HEK293 (cell line): ENCODE results near the gene VILL.

Source experiments
- CTCF ChIA-PET: fragments of 350-600 bp; formaldehyde crosslinking; extraction: SDS; loops from one replicate; lab custom pipeline; 2021; ENCODE audit warnings: antibody characterized with exemption; lab: Yijun Ruan, JAX
- POLR2A ChIA-PET: fragments of 300-600 bp; formaldehyde crosslinking; extraction: SDS; loops from one replicate; lab custom pipeline; 2020; ENCODE audit warnings: antibody characterized with exemption, inconsistent platforms; lab: Yijun Ruan, JAX
- H3K27ac ChIP-seq: fragments of 200-500 bp; sonication (Bioruptor generic); 2 replicates; pipeline ENCODE4 v1.5.1; 2014; ENCODE audit warnings: low read depth, low read length, control low read depth, inconsistent platforms; ENCODE audit errors: extremely low read depth
- H3K36me3 ChIP-seq, 2 experiments: fragments of 200-500 bp in 1 of 2; sonication (Bioruptor generic) in 1 of 2; 1 replicate in 1 of 2; 2 replicates in 1 of 2; pipeline ENCODE4 v1.5.1; 2014 to 2017; ENCODE audit warnings: inconsistent platforms in 2 of 2, low read length in 2 of 2; ENCODE audit not compliant: control insufficient read depth in 2 of 2, insufficient read depth in 1 of 2
- H3K4me1 ChIP-seq: fragments of 200-500 bp; sonication (Bioruptor generic); 2 replicates; pipeline ENCODE4 v1.5.1; 2014; ENCODE audit warnings: mild to moderate bottlenecking, low read length, inconsistent platforms; ENCODE audit not compliant: control insufficient read depth, insufficient read depth
- H3K4me3 ChIP-seq: 2 replicates; pipeline ENCODE4 v1.5.1; 2011; ENCODE audit warnings: low read depth, mild to moderate bottlenecking, control low read depth, low read length, moderate library complexity
- H3K9me3 ChIP-seq: fragments of 200-500 bp; sonication (Bioruptor generic); 2 replicates; pipeline ENCODE4 v1.5.1; 2014; ENCODE audit warnings: low read depth, low read length, inconsistent platforms; ENCODE audit not compliant: control insufficient read depth, insufficient read depth
- GLIS2 ChIP-seq: fragments of 450-650 bp; formaldehyde crosslinking; IDR thresholded peaks from 2 replicates; pipeline ENCODE4 v1.5.1; 2016; ENCODE audit warnings: missing biosample characterization, missing genetic modification characterization
- KLF16 ChIP-seq: fragments of 450-650 bp; formaldehyde crosslinking; IDR thresholded peaks from 2 replicates; pipeline ENCODE4 v1.5.1; 2017; ENCODE audit warnings: missing biosample characterization, missing genetic modification characterization
- MZF1 ChIP-seq: fragments of 450-650 bp; formaldehyde crosslinking; IDR thresholded peaks from 2 replicates; pipeline ENCODE4 v1.5.1; 2017; ENCODE audit warnings: missing biosample characterization, missing genetic modification characterization, borderline replicate concordance
- SETDB1 ChIP-seq: IDR thresholded peaks from one replicate; pipeline ENCODE4 v1.6.1; 2017; ENCODE audit warnings: mild to moderate bottlenecking, low read length, moderate library complexity, mixed read lengths; ENCODE audit not compliant: insufficient read length
- SP3 ChIP-seq: fragments of 450-650 bp; formaldehyde crosslinking; IDR thresholded peaks from 2 replicates; pipeline ENCODE4 v1.5.1; 2016; ENCODE audit warnings: missing biosample characterization, missing genetic modification characterization
- WT1 ChIP-seq: fragments of 450-650 bp; formaldehyde crosslinking; IDR thresholded peaks from 2 replicates; pipeline ENCODE4 v1.5.1; 2016; ENCODE audit warnings: missing biosample characterization, missing genetic modification characterization
- ZFP69B ChIP-seq: fragments of 450-650 bp; formaldehyde crosslinking; IDR thresholded peaks from 2 replicates; pipeline ENCODE4 v1.5.1; 2016; ENCODE audit warnings: missing biosample characterization, missing genetic modification characterization
- ZNF112 ChIP-seq: fragments of 450-650 bp; formaldehyde crosslinking; IDR thresholded peaks from 2 replicates; pipeline ENCODE4 v1.5.0; 2017; ENCODE audit warnings: missing biosample characterization, missing genetic modification characterization
- ZNF133 ChIP-seq: fragments of 450-650 bp; formaldehyde crosslinking; IDR thresholded peaks from 2 replicates; pipeline ENCODE4 v1.5.1; 2016; ENCODE audit warnings: missing biosample characterization, missing genetic modification characterization
- ZNF16 ChIP-seq: fragments of 450-650 bp; formaldehyde crosslinking; IDR thresholded peaks from 2 replicates; pipeline ENCODE4 v1.5.1; 2016; ENCODE audit warnings: low read depth, missing biosample characterization, missing genetic modification characterization
- ZNF169 ChIP-seq: fragments of 450-650 bp; formaldehyde crosslinking; IDR thresholded peaks from 2 replicates; pipeline ENCODE4 v1.5.1; 2016; ENCODE audit warnings: missing biosample characterization, missing genetic modification characterization
- ZNF2 ChIP-seq: fragments of 450-650 bp; formaldehyde crosslinking; IDR thresholded peaks from 2 replicates; pipeline ENCODE4 v1.5.1; 2016; ENCODE audit warnings: missing biosample characterization, missing genetic modification characterization
- ZNF274 ChIP-seq, 2 experiments: fragments of 200-500 bp in 1 of 2; fragments of 450-650 bp in 1 of 2; sonication (Bioruptor generic) in 1 of 2; formaldehyde crosslinking in 1 of 2; IDR thresholded peaks; 2 replicates each; pipeline versions ENCODE4 v1.5.1 to v1.6.1; 2014 to 2016; ENCODE audit warnings: borderline replicate concordance in 1 of 2, inconsistent platforms in 1 of 2, low read length in 1 of 2, missing biosample characterization in 1 of 2, missing genetic modification characterization in 1 of 2
- ZNF48 ChIP-seq: fragments of 450-650 bp; formaldehyde crosslinking; IDR thresholded peaks from 2 replicates; pipeline ENCODE4 v1.5.1; 2016; ENCODE audit warnings: missing biosample characterization, missing genetic modification characterization
- ZNF510 ChIP-seq: fragments of 450-650 bp; formaldehyde crosslinking; IDR thresholded peaks from 2 replicates; pipeline ENCODE4 v1.5.1; 2018; ENCODE audit warnings: mild to moderate bottlenecking, missing genetic modification characterization, missing biosample characterization; ENCODE audit not compliant: insufficient replicate concordance
- ZNF660 ChIP-seq: fragments of 450-650 bp; IDR thresholded peaks from 2 replicates; pipeline ENCODE4 v1.5.1; 2018; ENCODE audit warnings: missing biosample characterization, mild to moderate bottlenecking, missing genetic modification characterization
- ZNF701 ChIP-seq: fragments of 450-650 bp; formaldehyde crosslinking; IDR thresholded peaks from 2 replicates; pipeline ENCODE4 v1.5.1; 2016; ENCODE audit warnings: missing biosample characterization, missing genetic modification characterization
- ZNF76 ChIP-seq: fragments of 450-650 bp; formaldehyde crosslinking; IDR thresholded peaks from 2 replicates; pipeline ENCODE4; 2016; ENCODE audit warnings: low read depth, missing biosample characterization, missing genetic modification characterization, borderline replicate concordance
- ZNF777 ChIP-seq: fragments of 450-650 bp; formaldehyde crosslinking; IDR thresholded peaks from 2 replicates; pipeline ENCODE4 v1.5.1; 2017; ENCODE audit warnings: missing biosample characterization, missing genetic modification characterization, borderline replicate concordance
- ZSCAN30 ChIP-seq: fragments of 450-650 bp; IDR thresholded peaks from 2 replicates; pipeline ENCODE4 v1.5.1; 2018; ENCODE audit warnings: missing biosample characterization, mild to moderate bottlenecking, missing genetic modification characterization, moderate library complexity
- TF ChIP-seq, protein P1 (sequence below): fragments of 450-650 bp; formaldehyde crosslinking; IDR thresholded peaks from 2 replicates; pipeline ENCODE4 v1.5.1; 2016; ENCODE audit warnings: missing biosample characterization, missing genetic modification characterization

VILL gene

DNA sequence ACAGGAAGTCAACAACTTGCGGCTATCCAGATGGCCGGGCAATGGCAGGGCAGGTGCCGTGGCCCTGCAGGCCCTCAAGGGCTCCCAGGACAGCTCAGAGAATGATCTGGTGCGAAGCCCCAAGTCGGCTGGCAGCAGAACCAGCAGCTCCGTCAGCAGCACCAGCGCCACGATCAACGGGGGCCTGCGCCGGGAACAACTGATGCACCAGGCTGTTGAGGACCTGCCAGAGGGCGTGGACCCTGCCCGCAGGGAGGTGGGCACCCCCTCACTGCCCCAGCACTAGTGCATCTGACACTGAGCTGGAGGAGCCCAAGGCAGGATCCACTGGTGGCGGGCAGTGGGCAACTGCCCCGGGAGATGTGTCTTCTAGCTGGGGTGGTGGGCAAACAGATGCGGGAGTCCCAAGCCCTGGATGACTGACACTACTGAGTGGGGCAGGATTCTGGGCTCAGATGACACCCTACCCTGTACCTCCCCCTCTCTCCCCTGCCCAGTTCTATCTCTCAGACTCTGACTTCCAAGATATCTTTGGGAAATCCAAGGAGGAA, 15.9 kb downstream of the VILL start:
- Histone ChIP-seq H3K4me1 (no peaks in the 10 kb centered on the region), H3K36me3 (peaks cover 0 to 4% of the 10 kb centered on the region in 2 experiments; a peak in 1 of 3 replicates), H3K27ac (no peak overlapping the region), H3K4me3 (no peak overlapping the region), H3K9me3 (no peaks in the 10 kb centered on the region)
- TF ChIP-seq ZSCAN30: no peak
- TF ChIP-seq, protein P1, sequence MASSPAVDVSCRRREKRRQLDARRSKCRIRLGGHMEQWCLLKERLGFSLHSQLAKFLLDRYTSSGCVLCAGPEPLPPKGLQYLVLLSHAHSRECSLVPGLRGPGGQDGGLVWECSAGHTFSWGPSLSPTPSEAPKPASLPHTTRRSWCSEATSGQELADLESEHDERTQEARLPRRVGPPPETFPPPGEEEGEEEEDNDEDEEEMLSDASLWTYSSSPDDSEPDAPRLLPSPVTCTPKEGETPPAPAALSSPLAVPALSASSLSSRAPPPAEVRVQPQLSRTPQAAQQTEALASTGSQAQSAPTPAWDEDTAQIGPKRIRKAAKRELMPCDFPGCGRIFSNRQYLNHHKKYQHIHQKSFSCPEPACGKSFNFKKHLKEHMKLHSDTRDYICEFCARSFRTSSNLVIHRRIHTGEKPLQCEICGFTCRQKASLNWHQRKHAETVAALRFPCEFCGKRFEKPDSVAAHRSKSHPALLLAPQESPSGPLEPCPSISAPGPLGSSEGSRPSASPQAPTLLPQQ: no peak
- no peak for TF ChIP-seq KLF16
- no peak for TF ChIP-seq MZF1 (tag by site-specific recombination)
- no peak for TF ChIP-seq SP3
- TF ChIP-seq ZNF16 (tag by site-specific recombination): no peak
- no peak for TF ChIP-seq ZNF2
- TF ChIP-seq ZNF48: no peak
- no peak for TF ChIP-seq ZNF76
- TF ChIP-seq ZNF112: no peak
- CTCF ChIA-PET: no interaction called here
- POLR2A ChIA-PET: interaction anchor here (0.7 kb wide), 1 partner anchor 469 kb away, joined by 4 read pairs; no protein-coding TSS in a partner anchor

- no peaks in the 10 kb centered on the region for H3K4me1 ChIP-seq
- ChIA-PET CTCF (interaction anchor here (0.7 kb wide), 1 partner anchor 11 kb away, joined by 3 read pairs; no protein-coding TSS in a partner anchor), POLR2A (no interaction called here)
- TF ChIP-seq ZFP69B (tag by site-specific recombination) (no peak), SETDB1 (no peak), ZNF510 (tag by site-specific recombination) (no peak), ZSCAN30 (no peak)
- H3K27ac ChIP-seq: no peak overlapping the region
- H3K4me3 ChIP-seq: no peak overlapping the region
- H3K9me3 ChIP-seq: no peaks in the 10 kb centered on the region
- peaks cover 0 to 4% of the 10 kb centered on the region in 2 experiments; a peak in 1 of 3 replicates for H3K36me3 ChIP-seq
Measured at GRCh38 chr3:38007754-38008090, 17.1 kb downstream of the VILL start.

DNA sequence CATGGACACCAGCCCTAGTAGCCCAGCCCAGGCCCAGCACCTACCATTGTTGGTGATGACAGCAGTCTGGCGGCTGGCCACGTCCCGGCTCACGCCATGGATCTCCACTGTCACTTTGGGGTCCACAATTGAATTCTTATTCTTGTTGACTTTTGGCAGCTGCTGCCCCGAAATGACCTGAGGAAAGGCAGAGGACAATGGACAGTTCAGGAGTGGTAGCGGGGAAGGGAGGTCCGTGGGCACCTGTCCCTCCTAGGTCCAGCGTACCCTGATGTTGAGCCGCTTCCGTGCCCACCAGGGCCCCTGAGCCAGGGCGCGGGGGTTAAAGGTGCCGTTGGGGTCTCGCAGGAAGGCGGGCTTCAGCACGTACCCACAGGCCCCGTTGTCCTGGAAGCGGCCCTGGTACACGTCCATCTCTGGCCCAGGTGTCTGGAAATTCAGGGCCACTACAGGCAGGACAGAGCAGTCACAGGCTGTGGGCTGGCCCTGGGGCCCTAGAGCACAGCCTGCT, 17.7 kb downstream of the VILL start:
- no peaks in the 10 kb centered on the region for H3K4me1 ChIP-seq
- H3K4me3 ChIP-seq: no peak overlapping the region
- H3K27ac ChIP-seq: no peak overlapping the region
- CTCF ChIA-PET: no interaction called here
- peaks cover 0 to 4% of the 10 kb centered on the region in 2 experiments; a peak in 1 of 3 replicates for H3K36me3 ChIP-seq
- TF ChIP-seq ZFP69B (tag by site-specific recombination) (no peak), WT1 (tag by site-specific recombination) (no peak), GLIS2 (tag by site-specific recombination) (no peak), ZNF274 (IDR thresholded peaks at IDR 0.05; ENCODE audit: low read length) (no peak), ZNF274 (tag by site-specific recombination; IDR thresholded peaks at IDR 0.05; ENCODE audit: borderline replicate concordance) (no peak), ZNF660 (tag by site-specific recombination) (no peak), ZNF701 (tag by site-specific recombination) (no peak), ZNF777 (tag by site-specific recombination) (no peak), ZNF169 (no peak), ZNF133 (tag by site-specific recombination) (no peak)
- TF ChIP-seq, all 188 proteins: peak for 0
- POLR2A ChIA-PET: no interaction called here
- no peaks in the 10 kb centered on the region for H3K9me3 ChIP-seq
